RWPE2 (cell line): Measurements from ENCODE around the gene COG6.
A peak's percentile ranks its signal among the peaks of the same experiment; 100 is the strongest.

Experiments used
- ATAC-seq: fragments of 200-7000 bp; cut with Tn5 transposase; 3 replicates; pipeline ENCODE4 v1.9.1; 2021; ENCODE audit warnings: low read depth
- DNase-seq: peaks from one replicate; pipeline ENCODE4 v3.0.0-alpha.2; 2020; ENCODE audit warnings: low spot score
- H3K27ac ChIP-seq: fragments of 450-650 bp; 2 replicates; pipeline ENCODE4 v1.5.1; 2017; ENCODE audit warnings: mild to moderate bottlenecking; ENCODE audit not compliant: poor library complexity, severe bottlenecking
- H3K27me3 ChIP-seq: fragments of 250-450 bp; sonication (Bioruptor Pico); 2 replicates; pipeline ENCODE4 v1.5.1; 2021; ENCODE audit warnings: mild to moderate bottlenecking, moderate library complexity; ENCODE audit not compliant: insufficient read depth, poor library complexity, severe bottlenecking
- H3K36me3 ChIP-seq: fragments of 250-450 bp; sonication (Bioruptor Pico); 2 replicates; pipeline ENCODE4 v1.5.1; 2020; ENCODE audit warnings: low read depth, mild to moderate bottlenecking, moderate library complexity
- H3K4me1 ChIP-seq: fragments of 250-450 bp; sonication (Bioruptor Pico); 2 replicates; pipeline ENCODE4 v1.5.1; 2021; ENCODE audit warnings: mild to moderate bottlenecking, moderate library complexity; ENCODE audit not compliant: insufficient read depth, poor library complexity, severe bottlenecking
- H3K4me3 ChIP-seq: fragments of 250-450 bp; sonication (Bioruptor Pico); 2 replicates; pipeline ENCODE4 v1.5.1; 2021; ENCODE audit warnings: mild to moderate bottlenecking, moderate library complexity; ENCODE audit not compliant: severe bottlenecking
- H3K9me3 ChIP-seq: fragments of 250-450 bp; sonication (Bioruptor Pico); 2 replicates; pipeline ENCODE4 v1.5.1; 2021; ENCODE audit warnings: mild to moderate bottlenecking, moderate library complexity; ENCODE audit not compliant: severe bottlenecking
- CTCF ChIP-seq: fragments of 450-650 bp; IDR thresholded peaks from one replicate; pipeline ENCODE4 v1.5.1; 2017; ENCODE audit warnings: mild to moderate bottlenecking, moderate library complexity; ENCODE audit not compliant: poor library complexity, severe bottlenecking

COG6 gene

GRCh38 chr13:39760521-39760920 lies 105.1 kb downstream of the COG6 start:
- DNase-seq: no peak
- Histone ChIP-seq H3K9me3 (no peaks in the 10 kb centered on the region), H3K27me3 (no peaks in the 10 kb centered on the region), H3K4me3 (no peak overlapping the region), H3K27ac (no peak overlapping the region), H3K4me1 (no peaks in the 10 kb centered on the region), H3K36me3 (no peaks in the 10 kb centered on the region)
- TF ChIP-seq CTCF: no peak
- no peak for ATAC-seq

- TF ChIP-seq CTCF: peak; percentile 46
- no peak overlapping the region for H3K4me3 ChIP-seq
- DNase-seq (no peak), ATAC-seq (peak; percentile 62; the same call in 2 of the 3 replicates)
- H3K4me1 ChIP-seq: no peaks in the 10 kb centered on the region
- H3K27me3 ChIP-seq: no peaks in the 10 kb centered on the region
- H3K27ac ChIP-seq: no peak overlapping the region
- H3K9me3 ChIP-seq: no peaks in the 10 kb centered on the region
- no peaks in the 10 kb centered on the region for H3K36me3 ChIP-seq
Measured at GRCh38 chr13:39765801-39766463, 110.5 kb downstream of the COG6 start.

GRCh38 chr13:39766464-39767158 lies 111.1 kb downstream of the COG6 start:
- no peak overlapping the region for H3K27ac ChIP-seq
- no peak overlapping the region for H3K4me3 ChIP-seq
- no peaks in the 10 kb centered on the region for H3K9me3 ChIP-seq
- DNase-seq: no peak
- H3K36me3 ChIP-seq: no peaks in the 10 kb centered on the region
- no peaks in the 10 kb centered on the region for H3K27me3 ChIP-seq
- no peaks in the 10 kb centered on the region for H3K4me1 ChIP-seq
- ATAC-seq: no peak
- TF ChIP-seq CTCF: no peak

GRCh38 chr13:39767791-39768517 lies 112.5 kb downstream of the COG6 start:
- no peak overlapping the region for H3K27ac ChIP-seq
- no peaks in the 10 kb centered on the region for H3K36me3 ChIP-seq
- no peaks in the 10 kb centered on the region for H3K9me3 ChIP-seq
- ATAC-seq (no peak), DNase-seq (no peak)
- no peaks in the 10 kb centered on the region for H3K27me3 ChIP-seq
- no peak for TF ChIP-seq CTCF
- no peaks in the 10 kb centered on the region for H3K4me1 ChIP-seq
- no peak overlapping the region for H3K4me3 ChIP-seq

GRCh38 chr13:39768962-39769361 lies 113.5 kb downstream of the COG6 start:
- no peak for TF ChIP-seq CTCF
- H3K36me3 ChIP-seq: no peaks in the 10 kb centered on the region
- H3K4me3 ChIP-seq: no peak overlapping the region
- H3K9me3 ChIP-seq: no peaks in the 10 kb centered on the region
- no peaks in the 10 kb centered on the region for H3K27me3 ChIP-seq
- ATAC-seq (no peak), DNase-seq (no peak)
- H3K4me1 ChIP-seq: no peaks in the 10 kb centered on the region
- H3K27ac ChIP-seq: no peak overlapping the region
